Keratinocyte (primary cell): ENCODE measurements around the gene IDE. TPM values are rescaled to one million over a fixed set of nuclear protein-coding genes. Genes with fewer than 3 reads are reported as not detected.

Source experiments
- DNase-seq: peaks from one replicate; pipeline ENCODE4 v3.0.0-alpha.2; 2011; ENCODE audit warnings: low read depth, missing footprints, low spot score
- FAIRE-seq: peaks from 2 replicates; lab custom pipeline; 2011; peaks lifted over from hg19 to GRCh38; lab: Jason Lieb, UNC
- H2AFZ ChIP-seq: 2 replicates; pipeline ENCODE4 v1.6.0; 2012; ENCODE audit warnings: low read length, control low read depth, inconsistent platforms; ENCODE audit not compliant: control insufficient read depth
- H3K27ac ChIP-seq: 2 replicates; pipeline ENCODE4 v1.5.1; 2011; ENCODE audit warnings: low read length; ENCODE audit not compliant: control insufficient read depth, insufficient read depth
- H3K27me3 ChIP-seq: 3 replicates; pipeline ENCODE4 v1.6.0; 2011; ENCODE audit warnings: low read length; ENCODE audit not compliant: control insufficient read depth, insufficient read depth; ENCODE audit errors: extremely low read depth
- H3K36me3 ChIP-seq, 2 experiments: 2 replicates in 1 of 2; 3 replicates in 1 of 2; pipeline ENCODE4 v1.5.1; 2011; ENCODE audit warnings: low read length in 2 of 2, mild to moderate bottlenecking in 1 of 2; ENCODE audit not compliant: control insufficient read depth in 2 of 2, insufficient read depth in 2 of 2; ENCODE audit errors: extremely low read depth in 1 of 2
- H3K4me1 ChIP-seq: 3 replicates; pipeline ENCODE4 v1.5.1; 2011; ENCODE audit warnings: low read length; ENCODE audit not compliant: control insufficient read depth, insufficient read depth; ENCODE audit errors: extremely low read depth
- H3K4me2 ChIP-seq: 3 replicates; pipeline ENCODE4 v1.6.0; 2011; ENCODE audit warnings: low read depth, low read length; ENCODE audit not compliant: control insufficient read depth, insufficient read depth; ENCODE audit errors: extremely low read depth
- H3K4me3 ChIP-seq, 3 experiments: fragments of 200-600 bp in 1 of 3; sonication (generic) in 1 of 3; 2 replicates in 2 of 3; 3 replicates in 1 of 3; pipeline ENCODE4 v1.5.1; 2011 to 2016; ENCODE audit warnings: low read length in 3 of 3, mild to moderate bottlenecking in 3 of 3, control low read depth in 2 of 3, inconsistent platforms in 1 of 3, low read depth in 1 of 3, mixed read lengths in 1 of 3, mixed run types in 1 of 3, moderate library complexity in 1 of 3; ENCODE audit not compliant: control insufficient read depth in 2 of 3, insufficient read depth in 2 of 3; ENCODE audit errors: extremely low read depth in 1 of 3
- H3K79me2 ChIP-seq: 2 replicates; pipeline ENCODE4 v1.6.0; 2012; ENCODE audit warnings: low read length; ENCODE audit not compliant: control insufficient read depth, insufficient read depth
- H3K9ac ChIP-seq: 3 replicates; pipeline ENCODE4 v1.6.0; 2011; ENCODE audit warnings: low read length; ENCODE audit not compliant: control insufficient read depth, insufficient read depth; ENCODE audit errors: extremely low read depth
- H3K9me1 ChIP-seq: 3 replicates; pipeline ENCODE4 v1.6.0; 2011; ENCODE audit warnings: low read length; ENCODE audit not compliant: control insufficient read depth, insufficient read depth; ENCODE audit errors: extremely low read depth
- H3K9me3 ChIP-seq: 2 replicates; pipeline ENCODE4 v1.5.1; 2012; ENCODE audit warnings: low read depth, low read length; ENCODE audit not compliant: control insufficient read depth
- H4K20me1 ChIP-seq: 3 replicates; pipeline ENCODE4 v1.6.0; 2011; ENCODE audit warnings: low read length; ENCODE audit not compliant: control insufficient read depth, insufficient read depth; ENCODE audit errors: extremely low read depth
- CTCF ChIP-seq, 3 experiments: IDR thresholded peaks in 1 of 3; conservative IDR thresholded peaks in 1 of 3; optimal IDR thresholded peaks in 1 of 3; 2 replicates in 2 of 3; 3 replicates in 1 of 3; pipeline versions ENCODE3 to v1.5.1; 2011; ENCODE audit warnings: low read length in 3 of 3, mild to moderate bottlenecking in 3 of 3, moderate library complexity in 2 of 3, control low read depth in 1 of 3, inconsistent platforms in 1 of 3; ENCODE audit not compliant: insufficient read depth in 2 of 3; ENCODE audit errors: extremely low read depth in 1 of 3
- EZH2 ChIP-seq: IDR thresholded peaks from one replicate; pipeline ENCODE4 v1.6.1; 2012; ENCODE audit warnings: inconsistent platforms, mild to moderate bottlenecking, low read length, moderate library complexity
- dilution Hi-C: fragments of 300-500 bp; cut with MboI; formaldehyde crosslinking; loops from one replicate; pipeline ENCODE4 v1.7.0; 2020; ENCODE audit warnings: low sequenced_read_pairs; ENCODE audit not compliant: extremely low pct_ligation_motif_present
- polyA plus RNA-seq, 5 experiments: library from polyadenylated mRNA; depleted of rRNA in 3 of 5; stranded (reverse) in 3 of 5; stranded (forward) in 1 of 5; unstranded in 1 of 5; fragments of >200 nt; gene quantifications; 1 replicate in 1 of 5; 2 replicates in 3 of 5; 3 replicates in 1 of 5; pipeline versions ENCODE4 v1.2.1 to v1.2.3, GENCODE V29; 2011 to 2012; ENCODE audit warnings: missing spikeins in 2 of 5, low read depth in 1 of 5, low replicate concordance in 1 of 5

Gene IDE
- polyA plus RNA-seq, 1 donor (not counting 4 experiments of a cell fraction or from before 2014, with no cell fraction given): 24.4 TPM

GRCh38 chr10:92541583-92541982 is 32.3 kb downstream of the IDE start:
- Histone ChIP-seq H3K4me1 (peaks cover 7% of the 10 kb centered on the region), H3K9ac (no peak overlapping the region), H3K9me1 (peaks cover 3% of the 10 kb centered on the region), H3K9me3 (no peaks in the 10 kb centered on the region), H2AFZ (no peak overlapping the region), H3K27me3 (no peaks in the 10 kb centered on the region), H3K27ac (no peak overlapping the region), H3K4me2 (no peak overlapping the region), H3K4me3 (no peak overlapping the region), H3K36me3 (no peaks in the 10 kb centered on the region), H3K79me2 (peaks cover 13% of the 10 kb centered on the region), H4K20me1 (no peaks in the 10 kb centered on the region)
- dilution Hi-C loops: no loop called here
- TF ChIP-seq EZH2 (no peak), CTCF (optimal IDR thresholded peaks at IDR 0.05 in 1 of 3, IDR thresholded peaks at IDR 0.05 in 1 of 3, conservative IDR thresholded peaks at IDR 0.05 in 1 of 3; ENCODE audit: extremely low read depth in 1 of 3, insufficient read depth in 2 of 3, low read length in 3 of 3) (no peak)
- no peak for FAIRE-seq
- DNase-seq: no peak

GRCh38 chr10:92538231-92538958 is 35.5 kb downstream of the IDE start:
- TF ChIP-seq EZH2 (no peak), CTCF (optimal IDR thresholded peaks at IDR 0.05 in 1 of 3, IDR thresholded peaks at IDR 0.05 in 1 of 3, conservative IDR thresholded peaks at IDR 0.05 in 1 of 3; ENCODE audit: extremely low read depth in 1 of 3, insufficient read depth in 2 of 3, low read length in 3 of 3) (no peak)

More at GRCh38 chr10:92538231-92538958, 35.5 kb downstream of the IDE start:
- Histone ChIP-seq H3K36me3 (peaks cover 0 to 3% of the 10 kb centered on the region in 2 experiments), H3K4me3 (no peak overlapping the region), H3K4me2 (no peak overlapping the region), H2AFZ (no peak overlapping the region), H3K27ac (no peak overlapping the region), H3K9me1 (peaks cover 3% of the 10 kb centered on the region), H3K27me3 (no peaks in the 10 kb centered on the region), H3K9ac (no peak overlapping the region), H3K9me3 (no peaks in the 10 kb centered on the region), H3K79me2 (peaks cover 8% of the 10 kb centered on the region), H4K20me1 (no peaks in the 10 kb centered on the region), H3K4me1 (no peaks in the 10 kb centered on the region)
- FAIRE-seq: no peak
- dilution Hi-C loops: no loop called here
- DNase-seq: no peak
